Pancreas (tissue), 10 donors: Measurements from ENCODE around the gene GNA14. TPM values are rescaled to one million over a fixed set of nuclear protein-coding genes. Genes with fewer than 3 reads are reported as not detected.

Experiments
- ATAC-seq, 4 donors: fragments of 200-7000 bp; cut with Tn5 transposase; one replicate each; pipeline versions ENCODE4 v1.8.0 to v1.9.1; 2020; ENCODE audit warnings: mild to moderate bottlenecking in 4 of 4, moderate library complexity in 4 of 4
- DNase-seq, 6 donors: peaks; one replicate each; pipeline ENCODE4 v3.0.0-alpha.2; 2020
- FAIRE-seq: peaks from 2 replicates; lab custom pipeline; 2012; peaks lifted over from hg19 to GRCh38; lab: Jason Lieb, UNC
- H3K27ac ChIP-seq, 4 donors: fragments of 200-600 bp; sonication (generic); 1 replicate in 3 of 4; 2 replicates in 1 of 4; pipeline versions ENCODE4 v1.5.0 to v1.8.0; 2020
- H3K27me3 ChIP-seq, 4 donors: fragments of 200-600 bp; one replicate each; pipeline ENCODE4 v1.8.0; 2021
- H3K36me3 ChIP-seq, 3 donors: fragments of 200-600 bp; sonication (generic) in 1 of 3; one replicate each; pipeline versions ENCODE4 v1.5.0 to v1.8.0; 2020 to 2021
- H3K4me1 ChIP-seq, 3 donors: fragments of 200-600 bp; one replicate each; pipeline ENCODE4 v1.8.0; 2021
- H3K4me3 ChIP-seq, 4 donors: fragments of 200-600 bp; sonication (generic) in 2 of 4; one replicate each; pipeline versions ENCODE4 v1.5.0 to v1.8.0; 2020 to 2021
- H3K9me3 ChIP-seq, 4 donors: fragments of 200-600 bp; one replicate each; pipeline ENCODE4 v1.8.0; 2021
- WGBS, 2 donors: extraction: QIAGEN DNeasy Blood & Tissue Kit; methylation state at CpG; one replicate each; pipeline ENCODE4 v1.1.7; 2013; 5-methylcytosine and 5-hydroxymethylcytosine counted together
- intact Hi-C, 3 donors: fragments of 100-400 bp; cut with DNase I; formaldehyde crosslinking; loops; one replicate each; pipeline versions ENCODE4 v1.11.1 to v1.14.2; 2022
- polyA plus RNA-seq, 2 donors: library from polyadenylated mRNA; stranded (reverse); fragments of 200-250 nt; gene quantifications; one replicate each; pipeline ENCODE4 v1.2.3, GENCODE V29; 2013
- total RNA-seq, 6 donors: library from RNA; stranded (reverse); fragmentation: NEBNext Ultra II Directional in 4 of 6; extraction: Animal tissue kit (Norgen Biotek cat#: 25700) in 4 of 6; gene quantifications; one replicate each; pipeline versions ENCODE4 v1.2.1 to v1.2.4, GENCODE V29; 2021 to 2023
- TF ChIP-seq, protein P1 (sequence below), 4 donors: fragments of 200-600 bp; sonication (generic) in 3 of 4; IDR thresholded peaks; one replicate each; pipeline versions ENCODE4 v1.5.0 to v1.8.0; 2021; ENCODE audit warnings: antibody characterized with exemption in 4 of 4
- donor health status: healthy with polysubstance abuse.
- donor health status: DM: no; HTN: no; CAD: no; lungs with moderate emphysema.
- donor health status: DM: no; HTN: no; CAD: no.
- donor health status: control.
- donor health status: control.
- donor health status: Bipolar disorder and iron deficiency.
- donor health status: DM: yes; HTN: yes; CAD: no.
- donor health status: DM: no; HTN: no; CAD: no.
- donor health status: DM: no; HTN: no; CAD: no.
- donor health status: DM: yes; HTN: yes; CAD: no.

GNA14 gene
- total and polyA plus RNA-seq, 8 donors = 0.92 to 2.0 (median 1.5) TPM

GRCh38 chr9:77543131-77543822, 104.8 kb downstream of the GNA14 start:
- Histone ChIP-seq H3K27me3 (no peaks in the 10 kb centered on the region), H3K4me3 (no peak overlapping the region), H3K9me3 (no peaks in the 10 kb centered on the region), H3K4me1 (no peaks in the 10 kb centered on the region), H3K36me3 (no peaks in the 10 kb centered on the region), H3K27ac (no peak overlapping the region)
- TF ChIP-seq, protein P1, sequence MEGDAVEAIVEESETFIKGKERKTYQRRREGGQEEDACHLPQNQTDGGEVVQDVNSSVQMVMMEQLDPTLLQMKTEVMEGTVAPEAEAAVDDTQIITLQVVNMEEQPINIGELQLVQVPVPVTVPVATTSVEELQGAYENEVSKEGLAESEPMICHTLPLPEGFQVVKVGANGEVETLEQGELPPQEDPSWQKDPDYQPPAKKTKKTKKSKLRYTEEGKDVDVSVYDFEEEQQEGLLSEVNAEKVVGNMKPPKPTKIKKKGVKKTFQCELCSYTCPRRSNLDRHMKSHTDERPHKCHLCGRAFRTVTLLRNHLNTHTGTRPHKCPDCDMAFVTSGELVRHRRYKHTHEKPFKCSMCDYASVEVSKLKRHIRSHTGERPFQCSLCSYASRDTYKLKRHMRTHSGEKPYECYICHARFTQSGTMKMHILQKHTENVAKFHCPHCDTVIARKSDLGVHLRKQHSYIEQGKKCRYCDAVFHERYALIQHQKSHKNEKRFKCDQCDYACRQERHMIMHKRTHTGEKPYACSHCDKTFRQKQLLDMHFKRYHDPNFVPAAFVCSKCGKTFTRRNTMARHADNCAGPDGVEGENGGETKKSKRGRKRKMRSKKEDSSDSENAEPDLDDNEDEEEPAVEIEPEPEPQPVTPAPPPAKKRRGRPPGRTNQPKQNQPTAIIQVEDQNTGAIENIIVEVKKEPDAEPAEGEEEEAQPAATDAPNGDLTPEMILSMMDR (IDR thresholded peaks at IDR 0.05) = no peak
- intact Hi-C loops = no loop called here
- FAIRE-seq (no peak), DNase-seq (no peak), ATAC-seq (no peak)
- 78 to 90% methylated on average over 7 of the region's 7 CpGs for WGBS, 2 donors

DNA sequence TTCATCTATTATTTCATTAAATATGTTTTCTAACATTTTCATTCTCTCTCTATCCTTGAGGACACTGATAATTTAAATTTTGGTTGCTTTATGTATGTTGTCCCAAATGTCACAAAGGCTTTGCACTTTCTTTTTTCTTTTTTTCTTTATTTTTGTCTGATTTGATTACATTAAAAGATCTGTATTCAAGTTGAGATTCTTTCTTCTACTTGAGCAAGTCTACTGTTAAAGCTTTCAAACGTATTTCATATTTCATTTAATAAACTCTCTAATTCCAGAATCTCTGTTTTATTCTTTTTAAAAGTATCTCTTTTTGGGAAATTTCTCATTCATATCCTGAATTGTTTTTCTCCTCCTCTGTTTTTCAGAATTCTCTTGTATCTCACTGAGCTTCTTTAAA, 106.5 kb downstream of the GNA14 start:
- no peak overlapping the region for H3K4me3 ChIP-seq
- H3K27ac ChIP-seq = no peak overlapping the region
- no peaks in the 10 kb centered on the region for H3K9me3 ChIP-seq
- ATAC-seq (no peak), FAIRE-seq (no peak), DNase-seq (no peak)
- H3K4me1 ChIP-seq = no peaks in the 10 kb centered on the region
- no peaks in the 10 kb centered on the region for H3K36me3 ChIP-seq
- TF ChIP-seq, protein P1 (IDR thresholded peaks at IDR 0.05) = no peak
- intact Hi-C loops = no loop called here
- H3K27me3 ChIP-seq = no peaks in the 10 kb centered on the region
- WGBS, 2 donors = 44 to 92% methylated on average over 1 of the region's 1 CpG

GRCh38 chr9:77541055-77541454, 107.1 kb downstream of the GNA14 start:
- H3K36me3 ChIP-seq = no peaks in the 10 kb centered on the region
- ATAC-seq (no peak), DNase-seq (no peak), FAIRE-seq (no peak)
- TF ChIP-seq, protein P1 (IDR thresholded peaks at IDR 0.05) = no peak
- intact Hi-C loops = no loop called here
- H3K27me3 ChIP-seq = no peaks in the 10 kb centered on the region
- H3K4me3 ChIP-seq = no peak overlapping the region
- H3K4me1 ChIP-seq = no peaks in the 10 kb centered on the region
- no peak overlapping the region for H3K27ac ChIP-seq
- 72 to 91% methylated on average over 2 of the region's 2 CpGs for WGBS, 2 donors
- H3K9me3 ChIP-seq = no peaks in the 10 kb centered on the region

DNA sequence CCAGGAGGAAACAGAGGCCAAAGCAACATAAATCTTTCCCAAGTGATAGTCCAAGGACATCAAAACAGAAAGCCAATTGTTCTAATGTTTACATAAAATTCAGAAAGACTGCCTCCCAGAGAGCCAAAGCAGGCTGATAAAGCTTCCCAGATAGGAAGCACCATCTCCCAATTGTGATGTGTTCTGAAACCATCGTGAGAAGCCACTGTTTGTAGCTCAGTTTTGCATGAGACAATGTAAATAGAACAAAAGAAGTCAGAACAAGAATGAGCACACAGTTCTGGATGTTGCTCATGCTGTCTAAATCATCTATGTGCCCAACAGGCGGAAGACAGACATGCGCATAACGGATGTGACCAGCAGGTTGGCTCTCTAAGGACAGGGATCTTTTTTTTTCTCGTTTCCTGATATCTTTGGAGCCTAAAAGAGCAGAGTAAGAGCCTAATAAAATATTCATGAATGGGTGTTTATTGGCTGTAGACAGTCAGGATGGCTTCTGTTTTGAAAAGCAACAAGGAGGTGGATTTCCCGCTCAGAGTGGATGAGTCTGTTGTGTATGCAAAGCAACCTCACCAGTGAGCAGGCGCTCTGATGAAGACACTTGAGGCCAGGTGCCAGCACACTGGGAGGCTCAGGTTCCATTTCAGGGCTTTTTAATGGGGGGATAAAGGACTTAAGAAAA, 113.6 kb downstream of the GNA14 start:
- DNase-seq (no peak), FAIRE-seq (no peak), ATAC-seq (peak in 2 of 4 donors; percentile 60 to 78)
- TF ChIP-seq, protein P1 (IDR thresholded peaks at IDR 0.05) = no peak
- WGBS, 2 donors = 75 to 76% methylated on average over 7 of the region's 7 CpGs
- no peaks in the 10 kb centered on the region for H3K36me3 ChIP-seq
- intact Hi-C loops = no loop called here
- H3K4me3 ChIP-seq = no peak overlapping the region
- no peaks in the 10 kb centered on the region for H3K27me3 ChIP-seq
- H3K9me3 ChIP-seq = no peaks in the 10 kb centered on the region
- peak overlapping the region in 3 of 4 donors; percentile 12 to 61 (median 22) for H3K27ac ChIP-seq
- peaks cover 0 to 3% (median 3%) of the 10 kb centered on the region in 3 donors for H3K4me1 ChIP-seq

- Histone ChIP-seq H3K27ac (peak overlapping the region in 3 of 4 donors; percentile 4 to 61 (median 22)), H3K4me1 (peaks cover 0 to 3% (median 3%) of the 10 kb centered on the region in 3 donors), H3K4me3 (no peak overlapping the region), H3K36me3 (no peaks in the 10 kb centered on the region), H3K27me3 (no peaks in the 10 kb centered on the region), H3K9me3 (no peaks in the 10 kb centered on the region)
- TF ChIP-seq, protein P1 (IDR thresholded peaks at IDR 0.05) = no peak
- ATAC-seq = peak in 2 of 4 donors; percentile 42 to 47
- 29 to 36% methylated on average over 3 of the region's 3 CpGs for WGBS, 2 donors
- no peak for DNase-seq
- FAIRE-seq = no peak
- intact Hi-C loops = no loop called here
Measured at GRCh38 chr9:77533671-77534070, 114.5 kb downstream of the GNA14 start.
